Keratinocyte (primary cell): Measurements from ENCODE around the gene OR5B12. TPM values are rescaled to one million over a fixed set of nuclear protein-coding genes. Genes with fewer than 3 reads are reported as not detected.

Source experiments
- DNase-seq: peaks from one replicate; pipeline ENCODE4 v3.0.0-alpha.2; 2011; ENCODE audit warnings: low read depth, missing footprints, low spot score
- FAIRE-seq: peaks from 2 replicates; lab custom pipeline; 2011; peaks lifted over from hg19 to GRCh38; lab: Jason Lieb, UNC
- H2AFZ ChIP-seq: 2 replicates; pipeline ENCODE4 v1.6.0; 2012; ENCODE audit warnings: low read length, control low read depth, inconsistent platforms; ENCODE audit not compliant: control insufficient read depth
- H3K27ac ChIP-seq: 2 replicates; pipeline ENCODE4 v1.5.1; 2011; ENCODE audit warnings: low read length; ENCODE audit not compliant: control insufficient read depth, insufficient read depth
- H3K27me3 ChIP-seq: 3 replicates; pipeline ENCODE4 v1.6.0; 2011; ENCODE audit warnings: low read length; ENCODE audit not compliant: control insufficient read depth, insufficient read depth; ENCODE audit errors: extremely low read depth
- H3K36me3 ChIP-seq, 2 experiments: 2 replicates in 1 of 2; 3 replicates in 1 of 2; pipeline ENCODE4 v1.5.1; 2011; ENCODE audit warnings: low read length in 2 of 2, mild to moderate bottlenecking in 1 of 2; ENCODE audit not compliant: control insufficient read depth in 2 of 2, insufficient read depth in 2 of 2; ENCODE audit errors: extremely low read depth in 1 of 2
- H3K4me1 ChIP-seq: 3 replicates; pipeline ENCODE4 v1.5.1; 2011; ENCODE audit warnings: low read length; ENCODE audit not compliant: control insufficient read depth, insufficient read depth; ENCODE audit errors: extremely low read depth
- H3K4me2 ChIP-seq: 3 replicates; pipeline ENCODE4 v1.6.0; 2011; ENCODE audit warnings: low read depth, low read length; ENCODE audit not compliant: control insufficient read depth, insufficient read depth; ENCODE audit errors: extremely low read depth
- H3K4me3 ChIP-seq, 3 experiments: fragments of 200-600 bp in 1 of 3; sonication (generic) in 1 of 3; 2 replicates in 2 of 3; 3 replicates in 1 of 3; pipeline ENCODE4 v1.5.1; 2011 to 2016; ENCODE audit warnings: low read length in 3 of 3, mild to moderate bottlenecking in 3 of 3, control low read depth in 2 of 3, inconsistent platforms in 1 of 3, low read depth in 1 of 3, mixed read lengths in 1 of 3, mixed run types in 1 of 3, moderate library complexity in 1 of 3; ENCODE audit not compliant: control insufficient read depth in 2 of 3, insufficient read depth in 2 of 3; ENCODE audit errors: extremely low read depth in 1 of 3
- H3K79me2 ChIP-seq: 2 replicates; pipeline ENCODE4 v1.6.0; 2012; ENCODE audit warnings: low read length; ENCODE audit not compliant: control insufficient read depth, insufficient read depth
- H3K9ac ChIP-seq: 3 replicates; pipeline ENCODE4 v1.6.0; 2011; ENCODE audit warnings: low read length; ENCODE audit not compliant: control insufficient read depth, insufficient read depth; ENCODE audit errors: extremely low read depth
- H3K9me1 ChIP-seq: 3 replicates; pipeline ENCODE4 v1.6.0; 2011; ENCODE audit warnings: low read length; ENCODE audit not compliant: control insufficient read depth, insufficient read depth; ENCODE audit errors: extremely low read depth
- H3K9me3 ChIP-seq: 2 replicates; pipeline ENCODE4 v1.5.1; 2012; ENCODE audit warnings: low read depth, low read length; ENCODE audit not compliant: control insufficient read depth
- H4K20me1 ChIP-seq: 3 replicates; pipeline ENCODE4 v1.6.0; 2011; ENCODE audit warnings: low read length; ENCODE audit not compliant: control insufficient read depth, insufficient read depth; ENCODE audit errors: extremely low read depth
- EZH2 ChIP-seq: IDR thresholded peaks from one replicate; pipeline ENCODE4 v1.6.1; 2012; ENCODE audit warnings: inconsistent platforms, mild to moderate bottlenecking, low read length, moderate library complexity
- dilution Hi-C: fragments of 300-500 bp; cut with MboI; formaldehyde crosslinking; loops from one replicate; pipeline ENCODE4 v1.7.0; 2020; ENCODE audit warnings: low sequenced_read_pairs; ENCODE audit not compliant: extremely low pct_ligation_motif_present
- polyA plus RNA-seq, 5 experiments: library from polyadenylated mRNA; depleted of rRNA in 3 of 5; stranded (reverse) in 3 of 5; stranded (forward) in 1 of 5; unstranded in 1 of 5; fragments of >200 nt; gene quantifications; 1 replicate in 1 of 5; 2 replicates in 3 of 5; 3 replicates in 1 of 5; pipeline versions ENCODE4 v1.2.1 to v1.2.3, GENCODE V29; 2011 to 2012; ENCODE audit warnings: missing spikeins in 2 of 5, low read depth in 1 of 5, low replicate concordance in 1 of 5
- TF ChIP-seq, protein P1 (sequence below), 3 experiments: IDR thresholded peaks in 1 of 3; conservative IDR thresholded peaks in 1 of 3; optimal IDR thresholded peaks in 1 of 3; 2 replicates in 2 of 3; 3 replicates in 1 of 3; pipeline versions ENCODE3 to v1.5.1; 2011; ENCODE audit warnings: low read length in 3 of 3, mild to moderate bottlenecking in 3 of 3, moderate library complexity in 2 of 3, control low read depth in 1 of 3, inconsistent platforms in 1 of 3; ENCODE audit not compliant: insufficient read depth in 2 of 3; ENCODE audit errors: extremely low read depth in 1 of 3

Gene OR5B12
- polyA plus RNA-seq, 1 donor (not counting 4 experiments of a cell fraction or from before 2014, with no cell fraction given) = not detected

DNA sequence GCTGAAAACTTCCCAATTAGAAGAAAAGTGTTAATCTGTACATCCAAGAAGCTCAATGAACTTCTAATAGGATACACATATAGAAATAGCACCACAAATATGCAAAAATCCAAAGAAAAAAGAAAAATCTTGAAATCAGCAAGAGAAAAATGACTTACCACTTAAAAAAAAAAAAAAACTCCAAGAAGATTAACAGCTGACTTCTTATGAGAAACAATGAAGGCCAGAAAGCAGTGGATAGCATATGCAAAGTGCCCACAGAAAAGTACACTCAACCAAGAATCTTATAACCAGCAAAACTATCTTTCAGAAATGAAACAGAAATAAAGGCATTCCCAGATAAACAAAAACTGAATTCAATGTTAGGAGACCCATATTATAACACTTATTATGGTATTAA lies 29.9 kb upstream of the OR5B12 start:
- no peak overlapping the region for H3K9ac ChIP-seq
- no peak overlapping the region for H2AFZ ChIP-seq
- no peaks in the 10 kb centered on the region for H3K4me1 ChIP-seq
- H3K27ac ChIP-seq = no peak overlapping the region
- H4K20me1 ChIP-seq = no peaks in the 10 kb centered on the region
- no peaks in the 10 kb centered on the region for H3K9me3 ChIP-seq
- H3K4me3 ChIP-seq = no peak overlapping the region
- FAIRE-seq (no peak), DNase-seq (no peak)
- no peak for TF ChIP-seq EZH2
- TF ChIP-seq, protein P1, sequence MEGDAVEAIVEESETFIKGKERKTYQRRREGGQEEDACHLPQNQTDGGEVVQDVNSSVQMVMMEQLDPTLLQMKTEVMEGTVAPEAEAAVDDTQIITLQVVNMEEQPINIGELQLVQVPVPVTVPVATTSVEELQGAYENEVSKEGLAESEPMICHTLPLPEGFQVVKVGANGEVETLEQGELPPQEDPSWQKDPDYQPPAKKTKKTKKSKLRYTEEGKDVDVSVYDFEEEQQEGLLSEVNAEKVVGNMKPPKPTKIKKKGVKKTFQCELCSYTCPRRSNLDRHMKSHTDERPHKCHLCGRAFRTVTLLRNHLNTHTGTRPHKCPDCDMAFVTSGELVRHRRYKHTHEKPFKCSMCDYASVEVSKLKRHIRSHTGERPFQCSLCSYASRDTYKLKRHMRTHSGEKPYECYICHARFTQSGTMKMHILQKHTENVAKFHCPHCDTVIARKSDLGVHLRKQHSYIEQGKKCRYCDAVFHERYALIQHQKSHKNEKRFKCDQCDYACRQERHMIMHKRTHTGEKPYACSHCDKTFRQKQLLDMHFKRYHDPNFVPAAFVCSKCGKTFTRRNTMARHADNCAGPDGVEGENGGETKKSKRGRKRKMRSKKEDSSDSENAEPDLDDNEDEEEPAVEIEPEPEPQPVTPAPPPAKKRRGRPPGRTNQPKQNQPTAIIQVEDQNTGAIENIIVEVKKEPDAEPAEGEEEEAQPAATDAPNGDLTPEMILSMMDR (optimal IDR thresholded peaks at IDR 0.05 in 1 of 3, IDR thresholded peaks at IDR 0.05 in 1 of 3, conservative IDR thresholded peaks at IDR 0.05 in 1 of 3; ENCODE audit: extremely low read depth in 1 of 3, insufficient read depth in 2 of 3, low read length in 3 of 3) = no peak
- no peaks in the 10 kb centered on the region for H3K9me1 ChIP-seq
- no peaks in the 10 kb centered on the region for H3K36me3 ChIP-seq
- no peak overlapping the region for H3K4me2 ChIP-seq
- H3K27me3 ChIP-seq = no peaks in the 10 kb centered on the region
- no peaks in the 10 kb centered on the region for H3K79me2 ChIP-seq
- dilution Hi-C loops = no loop called here

DNA sequence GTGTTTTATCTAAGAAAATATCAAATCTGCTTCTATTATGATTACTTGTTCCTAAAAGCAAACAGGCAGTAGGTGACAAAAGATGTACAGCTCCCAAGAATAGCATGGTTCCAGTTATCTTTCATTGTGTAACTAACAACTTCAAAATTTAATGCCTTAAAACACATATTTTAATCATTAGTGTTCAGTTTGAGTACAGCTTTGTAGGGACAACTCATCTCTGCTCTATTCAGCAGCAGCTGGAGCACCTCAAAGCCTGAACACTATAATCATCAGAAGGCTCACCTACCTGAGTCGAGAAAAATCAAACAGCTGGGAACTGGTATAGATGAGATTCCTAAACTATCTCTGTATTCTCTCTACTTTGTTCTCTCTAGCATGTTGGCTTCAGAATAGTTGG lies 24.3 kb upstream of the OR5B12 start:
- Histone ChIP-seq H3K79me2 (no peaks in the 10 kb centered on the region), H3K27me3 (no peaks in the 10 kb centered on the region), H3K9me1 (no peaks in the 10 kb centered on the region), H3K36me3 (no peaks in the 10 kb centered on the region), H3K4me2 (no peak overlapping the region), H4K20me1 (no peaks in the 10 kb centered on the region), H3K9me3 (no peaks in the 10 kb centered on the region), H3K27ac (no peak overlapping the region), H2AFZ (no peak overlapping the region), H3K9ac (no peak overlapping the region), H3K4me3 (no peak overlapping the region), H3K4me1 (peaks cover 2% of the 10 kb centered on the region)
- TF ChIP-seq, protein P1 (optimal IDR thresholded peaks at IDR 0.05 in 1 of 3, IDR thresholded peaks at IDR 0.05 in 1 of 3, conservative IDR thresholded peaks at IDR 0.05 in 1 of 3; ENCODE audit: extremely low read depth in 1 of 3, insufficient read depth in 2 of 3, low read length in 3 of 3) = no peak
- TF ChIP-seq EZH2 = no peak
- DNase-seq = no peak
- dilution Hi-C loops = no loop called here
- FAIRE-seq = no peak
